ENCODE results near the gene CCDC178. TPM values are rescaled to one million over a fixed set of nuclear protein-coding genes. Genes with fewer than 3 reads are reported as not detected.

Gene CCDC178
- total and polyA plus RNA-seq, 9 donors: 0.43 to 0.84 (median 0.54) TPM

- no peak for DNase-seq
- Histone ChIP-seq H3K27me3 (ENCODE audit: control insufficient read depth, insufficient read depth, low read length) (no peaks in the 10 kb centered on the region), H3K4me3 (ENCODE audit: low read length) (no peak overlapping the region), H3K9me3 (replicated peaks; ENCODE audit: control insufficient read depth, low read depth, low read length) (peaks cover 6% of the 10 kb centered on the region), H3K4me1 (ENCODE audit: control insufficient read depth, insufficient read depth, low read length) (no peaks in the 10 kb centered on the region), H3K36me3 (ENCODE audit: control insufficient read depth, insufficient read depth, low read length) (no peaks in the 10 kb centered on the region), H3K27ac (ENCODE audit: low read length) (no peak overlapping the region)
- 70% methylated on average over 1 of the region's 3 CpGs for WGBS (ENCODE audit: insufficient coverage)
Measured at GRCh38 chr18:32899819-32900218, 540.7 kb downstream of the CCDC178 start.

- no peaks in the 10 kb centered on the region for H3K36me3 ChIP-seq (ENCODE audit: control insufficient read depth, insufficient read depth, low read length)
- WGBS (ENCODE audit: insufficient coverage): 73% methylated on average over 4 of the region's 4 CpGs
Measured at GRCh38 chr18:32896776-32897547, 543.6 kb downstream of the CCDC178 start.

GRCh38 chr18:32893915-32894314, 546.6 kb downstream of the CCDC178 start:
- H3K4me1 ChIP-seq (ENCODE audit: control insufficient read depth, insufficient read depth, low read length): no peaks in the 10 kb centered on the region
- 84% methylated on average over 6 of the region's 7 CpGs for WGBS (ENCODE audit: insufficient coverage)
- no peaks in the 10 kb centered on the region for H3K27me3 ChIP-seq (ENCODE audit: control insufficient read depth, insufficient read depth, low read length)
- H3K9me3 ChIP-seq (replicated peaks; ENCODE audit: control insufficient read depth, low read depth, low read length): peaks cover 6% of the 10 kb centered on the region
- no peak for DNase-seq
- no peak overlapping the region for H3K4me3 ChIP-seq (ENCODE audit: low read length)
- H3K36me3 ChIP-seq (ENCODE audit: control insufficient read depth, insufficient read depth, low read length): no peaks in the 10 kb centered on the region
- H3K27ac ChIP-seq (ENCODE audit: low read length): no peak overlapping the region

More at GRCh38 chr18:32896776-32897547, 543.6 kb downstream of the CCDC178 start:
- DNase-seq: no peak
- no peaks in the 10 kb centered on the region for H3K4me1 ChIP-seq (ENCODE audit: control insufficient read depth, insufficient read depth, low read length)
- no peak overlapping the region for H3K4me3 ChIP-seq (ENCODE audit: low read length)
- H3K27me3 ChIP-seq (ENCODE audit: control insufficient read depth, insufficient read depth, low read length): no peaks in the 10 kb centered on the region
- H3K27ac ChIP-seq (ENCODE audit: low read length): no peak overlapping the region
- H3K9me3 ChIP-seq (replicated peaks; ENCODE audit: control insufficient read depth, low read depth, low read length): peaks cover 6% of the 10 kb centered on the region

- no peak overlapping the region for H3K27ac ChIP-seq (ENCODE audit: low read length)
- no peak for DNase-seq
- no peak overlapping the region for H3K4me3 ChIP-seq (ENCODE audit: low read length)
- no CpG with 5 or more reads among the region's 3 CpGs for WGBS (ENCODE audit: insufficient coverage)
- no peaks in the 10 kb centered on the region for H3K9me3 ChIP-seq (replicated peaks; ENCODE audit: control insufficient read depth, low read depth, low read length)
- H3K36me3 ChIP-seq (ENCODE audit: control insufficient read depth, insufficient read depth, low read length): no peaks in the 10 kb centered on the region
- H3K27me3 ChIP-seq (ENCODE audit: control insufficient read depth, insufficient read depth, low read length): no peaks in the 10 kb centered on the region
- H3K4me1 ChIP-seq (ENCODE audit: control insufficient read depth, insufficient read depth, low read length): no peaks in the 10 kb centered on the region
Measured at GRCh38 chr18:32891797-32892196, 548.7 kb downstream of the CCDC178 start.

GRCh38 chr18:32891130-32891529, 549.4 kb downstream of the CCDC178 start:
- Histone ChIP-seq H3K27me3 (ENCODE audit: control insufficient read depth, insufficient read depth, low read length) (no peaks in the 10 kb centered on the region), H3K36me3 (ENCODE audit: control insufficient read depth, insufficient read depth, low read length) (no peaks in the 10 kb centered on the region), H3K4me1 (ENCODE audit: control insufficient read depth, insufficient read depth, low read length) (no peaks in the 10 kb centered on the region), H3K4me3 (ENCODE audit: low read length) (no peak overlapping the region), H3K9me3 (replicated peaks; ENCODE audit: control insufficient read depth, low read depth, low read length) (no peaks in the 10 kb centered on the region), H3K27ac (ENCODE audit: low read length) (no peak overlapping the region)
- DNase-seq: no peak
- no CpG with 5 or more reads among the region's 2 CpGs for WGBS (ENCODE audit: insufficient coverage)

- Histone ChIP-seq H3K27me3 (ENCODE audit: control insufficient read depth, insufficient read depth, low read length) (no peaks in the 10 kb centered on the region), H3K36me3 (ENCODE audit: control insufficient read depth, insufficient read depth, low read length) (no peaks in the 10 kb centered on the region), H3K4me3 (ENCODE audit: low read length) (no peak overlapping the region), H3K27ac (ENCODE audit: low read length) (no peak overlapping the region), H3K9me3 (replicated peaks; ENCODE audit: control insufficient read depth, low read depth, low read length) (no peaks in the 10 kb centered on the region), H3K4me1 (ENCODE audit: control insufficient read depth, insufficient read depth, low read length) (no peaks in the 10 kb centered on the region)
- 72% methylated on average over 6 of the region's 8 CpGs for WGBS (ENCODE audit: insufficient coverage)
- DNase-seq: no peak
Measured at GRCh38 chr18:32889615-32890593, 550.6 kb downstream of the CCDC178 start.

- no peak overlapping the region for H3K27ac ChIP-seq (ENCODE audit: low read length)
- no peaks in the 10 kb centered on the region for H3K27me3 ChIP-seq (ENCODE audit: control insufficient read depth, insufficient read depth, low read length)
- no peaks in the 10 kb centered on the region for H3K4me1 ChIP-seq (ENCODE audit: control insufficient read depth, insufficient read depth, low read length)
- DNase-seq: no peak
- 65% methylated on average over 2 of the region's 2 CpGs for WGBS (ENCODE audit: insufficient coverage)
- H3K4me3 ChIP-seq (ENCODE audit: low read length): no peak overlapping the region
- no peaks in the 10 kb centered on the region for H3K9me3 ChIP-seq (replicated peaks; ENCODE audit: control insufficient read depth, low read depth, low read length)
- no peaks in the 10 kb centered on the region for H3K36me3 ChIP-seq (ENCODE audit: control insufficient read depth, insufficient read depth, low read length)
Measured at GRCh38 chr18:32888306-32888705, 552.2 kb downstream of the CCDC178 start.

Other genes starting within 250 kb of the CCDC178 start
- 8.2 TPM for gene ASXL3, start 137.5 kb upstream of the CCDC178 start, total RNA-seq
- gene ASXL3, start 137.5 kb upstream of the CCDC178 start, polyA plus RNA-seq (ENCODE audit: insufficient read depth in 1 of 8, insufficient read length in 8 of 8, low replicate concordance in 1 of 8): 1 to 10 TPM; 3.1 to 5.1 (median 3.8) TPM